ENCODE results near the gene IFI16. TPM values are rescaled to one million over a fixed set of nuclear protein-coding genes. Genes with fewer than 3 reads are reported as not detected.

Gene IFI16
- total RNA-seq (22.0 TPM), polyA plus RNA-seq (ENCODE audit: insufficient read depth in 1 of 8, insufficient read length in 8 of 8, low replicate concordance in 1 of 8) (10 to 100 TPM; 25.9 to 52.1 (median 34.5) TPM)
- long read RNA-seq, donor 1, partial matches to known transcripts = 0 of 5 reads
- long read RNA-seq, donor 1, other reads (novel, unspliced or antisense) = 0 of 5 reads
- long read RNA-seq, donor 2, partial matches to known transcripts = 0 of 1 reads
- long read RNA-seq, donor 2, other reads (novel, unspliced or antisense) = 0 of 1 reads
- long read RNA-seq, donor 3, partial matches to known transcripts = 0 of 2 reads
- long read RNA-seq, donor 3, other reads (novel, unspliced or antisense) = 0 of 2 reads
- long read RNA-seq, donor 4 = 0 reads
- long read RNA-seq, donor 5, partial matches to known transcripts = 12 of 15 reads
- long read RNA-seq, donor 5, other reads (novel, unspliced or antisense) = 0 of 15 reads
- long read RNA-seq, donor 6, partial matches to known transcripts = 0 of 2 reads
- long read RNA-seq, donor 6, other reads (novel, unspliced or antisense) = 0 of 2 reads
- long read RNA-seq, donor 7, partial matches to known transcripts = 7 of 9 reads
- long read RNA-seq, donor 7, other reads (novel, unspliced or antisense) = 0 of 9 reads
- long read RNA-seq, donor 8, partial matches to known transcripts = 0 of 3 reads
- long read RNA-seq, donor 8, other reads (novel, unspliced or antisense) = 0 of 3 reads
- long read RNA-seq, donor 9, partial matches to known transcripts = 0 of 3 reads
- long read RNA-seq, donor 9, other reads (novel, unspliced or antisense) = 0 of 3 reads
- long read RNA-seq, donor 10, partial matches to known transcripts = 14 of 16 reads
- long read RNA-seq, donor 10, other reads (novel, unspliced or antisense) = 0 of 16 reads
- long read RNA-seq, donor 11, partial matches to known transcripts = 0 of 3 reads
- long read RNA-seq, donor 11, other reads (novel, unspliced or antisense) = 0 of 3 reads

GRCh38 chr1:159009704-159010361 is at the start of gene IFI16:
Gene IFI16, plus strand, starts transcription at chr1:159009907. Its CDS starts 4,774 bp downstream, at chr1:159014681.
- no CpG with 5 or more reads among the region's 5 CpGs for WGBS (ENCODE audit: insufficient coverage)

GRCh38 chr1:158961178-158961577 is 48.5 kb upstream of the IFI16 start:
- Histone ChIP-seq H3K9me3 (replicated peaks; ENCODE audit: control insufficient read depth, low read depth, low read length) (no peaks in the 10 kb centered on the region), H3K27ac (ENCODE audit: low read length) (no peak overlapping the region), H3K4me1 (ENCODE audit: control insufficient read depth, insufficient read depth, low read length) (no peaks in the 10 kb centered on the region), H3K36me3 (ENCODE audit: control insufficient read depth, insufficient read depth, low read length) (no peaks in the 10 kb centered on the region), H3K27me3 (ENCODE audit: control insufficient read depth, insufficient read depth, low read length) (no peaks in the 10 kb centered on the region), H3K4me3 (ENCODE audit: low read length) (no peak overlapping the region)
- DNase-seq = no peak
- no CpG with 5 or more reads among the region's 1 CpG for WGBS (ENCODE audit: insufficient coverage)

More at GRCh38 chr1:159009704-159010361, at the start of gene IFI16:
- peak within 1 kb of the TSS; percentile 97 for H3K27ac ChIP-seq (ENCODE audit: low read length)
- H3K9me3 ChIP-seq (replicated peaks; ENCODE audit: control insufficient read depth, low read depth, low read length) = no peaks in the 10 kb centered on the region
- no peaks in the 10 kb centered on the region for H3K27me3 ChIP-seq (ENCODE audit: control insufficient read depth, insufficient read depth, low read length)
- DNase-seq = peak; percentile 95
- H3K36me3 ChIP-seq (ENCODE audit: control insufficient read depth, insufficient read depth, low read length) = no peaks in the 10 kb centered on the region
- peak within 1 kb of the TSS; percentile 53 for H3K4me3 ChIP-seq (ENCODE audit: low read length)
- peaks cover 10% of the 10 kb centered on the region for H3K4me1 ChIP-seq (ENCODE audit: control insufficient read depth, insufficient read depth, low read length)

DNA sequence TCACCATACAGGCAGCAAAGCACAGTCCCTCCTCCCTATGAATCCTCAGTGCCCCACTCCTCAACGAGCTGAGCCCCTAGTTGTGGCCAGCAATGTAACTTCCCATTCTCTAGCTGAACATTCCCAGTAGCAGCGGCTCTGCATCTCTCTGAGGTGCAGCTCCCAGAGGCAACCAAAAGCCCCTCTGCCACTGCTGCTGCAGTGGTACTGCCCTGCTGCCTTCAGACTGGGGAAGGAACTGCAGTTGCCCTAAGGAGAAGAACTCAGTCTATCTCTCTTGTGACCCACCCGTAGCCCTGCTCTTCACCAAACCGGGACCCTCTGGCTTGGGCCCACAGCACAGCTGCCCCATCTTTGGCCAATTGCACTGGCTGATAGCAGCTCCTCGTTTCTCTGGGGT is 46.7 kb upstream of the IFI16 start:
- no peak for DNase-seq
- WGBS (ENCODE audit: insufficient coverage) = 46% methylated on average over 5 of the region's 5 CpGs
- H3K27me3 ChIP-seq (ENCODE audit: control insufficient read depth, insufficient read depth, low read length) = no peaks in the 10 kb centered on the region
- no peak overlapping the region for H3K4me3 ChIP-seq (ENCODE audit: low read length)
- H3K36me3 ChIP-seq (ENCODE audit: control insufficient read depth, insufficient read depth, low read length) = no peaks in the 10 kb centered on the region
- no peak overlapping the region for H3K27ac ChIP-seq (ENCODE audit: low read length)
- no peaks in the 10 kb centered on the region for H3K9me3 ChIP-seq (replicated peaks; ENCODE audit: control insufficient read depth, low read depth, low read length)
- H3K4me1 ChIP-seq (ENCODE audit: control insufficient read depth, insufficient read depth, low read length) = no peaks in the 10 kb centered on the region

DNA sequence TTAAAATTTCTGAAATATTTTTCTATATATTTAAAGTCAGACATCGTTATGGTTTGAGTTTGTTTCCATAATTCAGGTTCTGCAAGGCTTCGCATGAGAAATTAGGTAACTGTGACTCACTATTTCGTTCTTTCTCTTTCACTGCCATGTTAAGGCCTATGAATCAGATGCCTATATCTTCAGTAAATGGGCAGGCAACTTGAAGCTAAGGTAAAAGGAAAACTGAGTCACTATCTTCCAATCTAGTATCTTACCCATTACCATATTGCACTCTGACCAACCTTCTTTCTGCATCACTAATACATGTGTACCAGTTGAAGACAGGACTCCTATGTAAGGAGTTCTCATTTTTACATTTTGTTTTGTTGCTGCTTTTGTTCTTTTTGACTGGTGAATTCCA is 40.5 kb upstream of the IFI16 start:
- WGBS (ENCODE audit: insufficient coverage) = no CpG with 5 or more reads among the region's 3 CpGs
- no peak overlapping the region for H3K4me3 ChIP-seq (ENCODE audit: low read length)
- no peaks in the 10 kb centered on the region for H3K9me3 ChIP-seq (replicated peaks; ENCODE audit: control insufficient read depth, low read depth, low read length)
- H3K27ac ChIP-seq (ENCODE audit: low read length) = no peak overlapping the region
- H3K36me3 ChIP-seq (ENCODE audit: control insufficient read depth, insufficient read depth, low read length) = no peaks in the 10 kb centered on the region
- H3K4me1 ChIP-seq (ENCODE audit: control insufficient read depth, insufficient read depth, low read length) = no peaks in the 10 kb centered on the region
- no peaks in the 10 kb centered on the region for H3K27me3 ChIP-seq (ENCODE audit: control insufficient read depth, insufficient read depth, low read length)
- no peak for DNase-seq

- no peak for DNase-seq
- Histone ChIP-seq H3K27ac (ENCODE audit: low read length) (no peak overlapping the region), H3K4me3 (ENCODE audit: low read length) (no peak overlapping the region), H3K9me3 (replicated peaks; ENCODE audit: control insufficient read depth, low read depth, low read length) (no peaks in the 10 kb centered on the region), H3K4me1 (ENCODE audit: control insufficient read depth, insufficient read depth, low read length) (no peaks in the 10 kb centered on the region), H3K27me3 (ENCODE audit: control insufficient read depth, insufficient read depth, low read length) (no peaks in the 10 kb centered on the region), H3K36me3 (ENCODE audit: control insufficient read depth, insufficient read depth, low read length) (no peaks in the 10 kb centered on the region)
- no CpG with 5 or more reads among the region's 1 CpG for WGBS (ENCODE audit: insufficient coverage)
These were observed 39.9 kb upstream of the IFI16 start for GRCh38 chr1:158969855-158970254.

DNA sequence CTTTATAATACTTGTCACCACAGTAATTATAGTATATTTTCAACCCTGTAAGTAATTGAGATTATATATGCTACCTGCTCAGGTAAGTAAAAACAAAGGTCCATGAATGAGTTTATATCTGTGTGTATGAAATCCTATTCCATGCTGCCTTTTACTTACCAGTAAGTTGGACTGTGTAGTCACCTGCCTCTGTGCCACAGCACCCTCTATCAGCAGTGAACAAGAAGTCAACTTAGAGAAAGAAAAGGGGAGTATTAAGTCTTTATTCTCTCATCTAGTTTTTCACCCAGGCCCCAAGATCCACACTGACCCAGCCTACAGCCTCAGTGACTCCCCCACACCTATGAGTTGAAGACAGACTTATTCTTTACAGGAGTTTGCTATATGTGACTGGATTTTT is 36.9 kb upstream of the IFI16 start:
- no peaks in the 10 kb centered on the region for H3K4me1 ChIP-seq (ENCODE audit: control insufficient read depth, insufficient read depth, low read length)
- no peak overlapping the region for H3K4me3 ChIP-seq (ENCODE audit: low read length)
- H3K36me3 ChIP-seq (ENCODE audit: control insufficient read depth, insufficient read depth, low read length) = no peaks in the 10 kb centered on the region
- no peaks in the 10 kb centered on the region for H3K9me3 ChIP-seq (replicated peaks; ENCODE audit: control insufficient read depth, low read depth, low read length)
- DNase-seq = no peak
- H3K27ac ChIP-seq (ENCODE audit: low read length) = no peak overlapping the region
- H3K27me3 ChIP-seq (ENCODE audit: control insufficient read depth, insufficient read depth, low read length) = no peaks in the 10 kb centered on the region

- WGBS (ENCODE audit: insufficient coverage) = 86% methylated on average over 1 of the region's 4 CpGs
These were observed 33.5 kb upstream of the IFI16 start for GRCh38 chr1:158976219-158976618.

GRCh38 chr1:158978730-158979129 is 31.0 kb upstream of the IFI16 start:
- no peak for DNase-seq
- no peaks in the 10 kb centered on the region for H3K27me3 ChIP-seq (ENCODE audit: control insufficient read depth, insufficient read depth, low read length)
- H3K27ac ChIP-seq (ENCODE audit: low read length) = no peak overlapping the region
- WGBS (ENCODE audit: insufficient coverage) = no CpG with 5 or more reads among the region's 2 CpGs
- H3K4me1 ChIP-seq (ENCODE audit: control insufficient read depth, insufficient read depth, low read length) = no peaks in the 10 kb centered on the region
- no peaks in the 10 kb centered on the region for H3K9me3 ChIP-seq (replicated peaks; ENCODE audit: control insufficient read depth, low read depth, low read length)
- no peaks in the 10 kb centered on the region for H3K36me3 ChIP-seq (ENCODE audit: control insufficient read depth, insufficient read depth, low read length)
- H3K4me3 ChIP-seq (ENCODE audit: low read length) = no peak overlapping the region

More at GRCh38 chr1:158976219-158976618, 33.5 kb upstream of the IFI16 start:
- Histone ChIP-seq H3K27me3 (ENCODE audit: control insufficient read depth, insufficient read depth, low read length) (no peaks in the 10 kb centered on the region), H3K4me3 (ENCODE audit: low read length) (no peak overlapping the region), H3K4me1 (ENCODE audit: control insufficient read depth, insufficient read depth, low read length) (no peaks in the 10 kb centered on the region), H3K9me3 (replicated peaks; ENCODE audit: control insufficient read depth, low read depth, low read length) (no peaks in the 10 kb centered on the region), H3K36me3 (ENCODE audit: control insufficient read depth, insufficient read depth, low read length) (no peaks in the 10 kb centered on the region), H3K27ac (ENCODE audit: low read length) (no peak overlapping the region)
- no peak for DNase-seq

DNA sequence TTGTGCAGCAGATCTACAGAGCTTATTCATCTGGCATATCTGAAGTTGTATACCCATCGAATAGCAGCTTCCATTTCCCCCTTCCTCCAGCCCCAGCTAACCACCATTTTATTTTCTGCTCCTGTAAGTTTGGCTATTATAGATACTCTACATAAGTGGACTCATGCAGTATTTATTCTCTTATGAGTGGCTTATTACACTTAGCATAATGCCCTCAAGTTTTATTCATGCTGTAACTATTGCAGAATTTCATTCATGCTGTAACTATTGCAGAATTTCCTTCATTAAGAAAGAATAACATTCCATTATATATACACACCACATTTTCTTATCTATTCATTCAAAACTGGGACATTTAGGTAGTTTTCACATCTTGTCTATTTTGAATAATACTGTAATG is 30.5 kb upstream of the IFI16 start:
- no peak overlapping the region for H3K27ac ChIP-seq (ENCODE audit: low read length)
- WGBS (ENCODE audit: insufficient coverage) = no CpG with 5 or more reads among the region's 1 CpG
- no peaks in the 10 kb centered on the region for H3K36me3 ChIP-seq (ENCODE audit: control insufficient read depth, insufficient read depth, low read length)
- no peaks in the 10 kb centered on the region for H3K9me3 ChIP-seq (replicated peaks; ENCODE audit: control insufficient read depth, low read depth, low read length)
- no peak for DNase-seq
- H3K4me3 ChIP-seq (ENCODE audit: low read length) = no peak overlapping the region
- no peaks in the 10 kb centered on the region for H3K4me1 ChIP-seq (ENCODE audit: control insufficient read depth, insufficient read depth, low read length)
- H3K27me3 ChIP-seq (ENCODE audit: control insufficient read depth, insufficient read depth, low read length) = no peaks in the 10 kb centered on the region

DNA sequence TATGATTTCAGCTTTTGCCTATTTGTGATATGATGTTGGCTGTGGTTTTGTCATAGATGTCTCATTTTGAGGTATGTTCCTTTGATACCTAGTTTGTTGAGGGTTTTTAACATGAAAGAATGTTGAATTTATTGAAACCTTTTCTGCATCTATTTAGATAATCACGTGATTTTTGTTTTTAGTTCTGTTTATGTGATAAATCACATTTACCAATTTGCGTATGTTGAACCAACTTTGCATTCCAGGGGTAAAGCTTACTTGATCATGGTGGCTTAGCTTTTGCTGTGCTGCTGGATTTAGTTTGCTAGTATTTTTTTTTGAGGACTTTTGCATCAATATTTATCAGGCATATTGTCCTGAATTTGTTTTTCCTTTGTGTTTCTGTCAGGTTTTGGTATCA is 26.5 kb upstream of the IFI16 start:
- H3K27me3 ChIP-seq (ENCODE audit: control insufficient read depth, insufficient read depth, low read length) = no peaks in the 10 kb centered on the region
- H3K27ac ChIP-seq (ENCODE audit: low read length) = no peak overlapping the region
- H3K4me1 ChIP-seq (ENCODE audit: control insufficient read depth, insufficient read depth, low read length) = no peaks in the 10 kb centered on the region
- no peak overlapping the region for H3K4me3 ChIP-seq (ENCODE audit: low read length)
- WGBS (ENCODE audit: insufficient coverage) = no CpG with 5 or more reads among the region's 2 CpGs
- DNase-seq = no peak
- H3K9me3 ChIP-seq (replicated peaks; ENCODE audit: control insufficient read depth, low read depth, low read length) = no peaks in the 10 kb centered on the region
- no peaks in the 10 kb centered on the region for H3K36me3 ChIP-seq (ENCODE audit: control insufficient read depth, insufficient read depth, low read length)
